ENCODE data around the gene OLFM2.

- TF ChIP-seq CTCF (IDR thresholded peaks at IDR 0.05; ENCODE audit: insufficient read depth, low read length) = no peak
- TF ChIP-seq POLR2AphosphoS5 (IDR thresholded peaks at IDR 0.05; ENCODE audit: low read depth) = no peak
Measured at GRCh38 chr19:9940778-9941177, 4.5 kb upstream of the OLFM2 start.
